Measurements from ENCODE around the gene CASP2.

Gene CASP2

DNA sequence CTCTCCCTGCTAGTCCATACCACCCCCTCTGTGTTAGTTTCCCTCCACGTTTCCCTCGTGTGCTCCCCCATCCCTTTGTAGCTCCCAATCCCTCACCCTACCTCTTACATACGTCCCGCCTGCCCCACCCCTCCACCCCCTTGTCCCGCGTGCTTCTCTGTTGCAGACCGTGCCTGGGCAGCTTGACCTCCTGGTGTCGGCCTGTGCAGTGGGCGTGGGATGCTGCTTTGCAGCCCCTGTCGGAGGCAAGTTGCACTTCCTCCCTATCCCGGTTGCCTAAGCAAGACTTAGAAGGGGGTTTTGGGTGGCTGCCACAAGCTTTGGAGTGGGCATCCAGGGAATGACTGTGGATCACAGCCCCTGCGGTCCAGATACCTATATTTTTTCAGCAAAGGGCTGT lies 35.5 kb downstream of the CASP2 start:
- DNase-seq (ENCODE audit: extremely low read depth, insufficient read length): no peak
- H3K36me3 ChIP-seq (ENCODE audit: control insufficient read depth, insufficient read depth, low read length): no peaks in the 10 kb centered on the region
- H3K27me3 ChIP-seq (replicated peaks; ENCODE audit: control insufficient read depth, insufficient read depth, low read length): no peaks in the 10 kb centered on the region; the same call in 1 of the 2 replicates
- TF ChIP-seq, protein P1, sequence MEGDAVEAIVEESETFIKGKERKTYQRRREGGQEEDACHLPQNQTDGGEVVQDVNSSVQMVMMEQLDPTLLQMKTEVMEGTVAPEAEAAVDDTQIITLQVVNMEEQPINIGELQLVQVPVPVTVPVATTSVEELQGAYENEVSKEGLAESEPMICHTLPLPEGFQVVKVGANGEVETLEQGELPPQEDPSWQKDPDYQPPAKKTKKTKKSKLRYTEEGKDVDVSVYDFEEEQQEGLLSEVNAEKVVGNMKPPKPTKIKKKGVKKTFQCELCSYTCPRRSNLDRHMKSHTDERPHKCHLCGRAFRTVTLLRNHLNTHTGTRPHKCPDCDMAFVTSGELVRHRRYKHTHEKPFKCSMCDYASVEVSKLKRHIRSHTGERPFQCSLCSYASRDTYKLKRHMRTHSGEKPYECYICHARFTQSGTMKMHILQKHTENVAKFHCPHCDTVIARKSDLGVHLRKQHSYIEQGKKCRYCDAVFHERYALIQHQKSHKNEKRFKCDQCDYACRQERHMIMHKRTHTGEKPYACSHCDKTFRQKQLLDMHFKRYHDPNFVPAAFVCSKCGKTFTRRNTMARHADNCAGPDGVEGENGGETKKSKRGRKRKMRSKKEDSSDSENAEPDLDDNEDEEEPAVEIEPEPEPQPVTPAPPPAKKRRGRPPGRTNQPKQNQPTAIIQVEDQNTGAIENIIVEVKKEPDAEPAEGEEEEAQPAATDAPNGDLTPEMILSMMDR (IDR thresholded peaks at IDR 0.05; ENCODE audit: insufficient read depth, low read length, poor library complexity, severe bottlenecking): no peak
- no peak overlapping the region for H3K4me3 ChIP-seq (replicated peaks; ENCODE audit: low read depth, low read length)

DNA sequence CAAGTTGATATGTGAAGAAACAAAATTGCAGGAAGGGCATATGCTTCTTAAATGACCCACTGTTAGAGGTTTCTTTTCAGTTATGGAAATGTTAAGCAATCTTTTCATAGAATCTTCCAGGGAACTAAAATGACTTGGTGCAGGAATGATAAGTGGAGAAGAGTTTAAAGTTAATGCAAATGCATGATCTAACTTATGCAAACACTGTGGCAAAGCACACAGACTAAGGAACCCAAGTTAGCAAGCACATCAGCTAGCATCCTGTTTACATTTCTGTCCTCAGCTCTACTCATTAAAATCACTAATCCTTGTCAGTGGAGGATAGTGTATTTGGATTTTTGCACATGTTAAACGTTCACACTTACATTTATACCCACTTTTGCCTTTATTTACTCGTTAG lies 37.1 kb downstream of the CASP2 start:
- H3K4me3 ChIP-seq (replicated peaks; ENCODE audit: low read depth, low read length): no peak overlapping the region
- TF ChIP-seq, protein P1 (IDR thresholded peaks at IDR 0.05; ENCODE audit: insufficient read depth, low read length, poor library complexity, severe bottlenecking): no peak
- H3K36me3 ChIP-seq (ENCODE audit: control insufficient read depth, insufficient read depth, low read length): no peaks in the 10 kb centered on the region
- DNase-seq (ENCODE audit: extremely low read depth, insufficient read length): no peak
- H3K27me3 ChIP-seq (replicated peaks; ENCODE audit: control insufficient read depth, insufficient read depth, low read length): no peaks in the 10 kb centered on the region

DNA sequence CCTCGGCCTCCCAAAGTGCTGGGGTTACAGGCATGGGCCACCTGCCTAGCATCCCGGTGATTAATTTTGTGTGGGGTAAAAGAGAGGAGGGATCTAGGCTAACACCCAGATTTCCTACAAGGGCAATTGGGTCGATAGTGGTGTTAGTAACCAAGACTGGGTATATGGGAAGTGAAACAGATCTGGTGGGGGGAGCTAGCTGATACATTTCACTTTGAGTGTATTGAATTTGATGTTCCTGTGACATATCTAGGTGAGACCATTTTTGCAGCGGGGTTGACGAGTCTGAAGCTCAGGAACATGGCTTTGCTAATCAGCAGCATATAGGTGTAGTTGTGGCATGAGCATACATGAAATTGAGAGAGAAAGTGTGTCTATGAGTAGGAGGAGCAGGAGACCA lies 39.8 kb downstream of the CASP2 start:
- Histone ChIP-seq H3K4me3 (replicated peaks; ENCODE audit: low read depth, low read length) (no peak overlapping the region), H3K36me3 (ENCODE audit: control insufficient read depth, insufficient read depth, low read length) (no peaks in the 10 kb centered on the region), H3K27me3 (replicated peaks; ENCODE audit: control insufficient read depth, insufficient read depth, low read length) (no peaks in the 10 kb centered on the region)
- DNase-seq (ENCODE audit: extremely low read depth, insufficient read length): no peak
- TF ChIP-seq, protein P1 (IDR thresholded peaks at IDR 0.05; ENCODE audit: insufficient read depth, low read length, poor library complexity, severe bottlenecking): no peak

DNA sequence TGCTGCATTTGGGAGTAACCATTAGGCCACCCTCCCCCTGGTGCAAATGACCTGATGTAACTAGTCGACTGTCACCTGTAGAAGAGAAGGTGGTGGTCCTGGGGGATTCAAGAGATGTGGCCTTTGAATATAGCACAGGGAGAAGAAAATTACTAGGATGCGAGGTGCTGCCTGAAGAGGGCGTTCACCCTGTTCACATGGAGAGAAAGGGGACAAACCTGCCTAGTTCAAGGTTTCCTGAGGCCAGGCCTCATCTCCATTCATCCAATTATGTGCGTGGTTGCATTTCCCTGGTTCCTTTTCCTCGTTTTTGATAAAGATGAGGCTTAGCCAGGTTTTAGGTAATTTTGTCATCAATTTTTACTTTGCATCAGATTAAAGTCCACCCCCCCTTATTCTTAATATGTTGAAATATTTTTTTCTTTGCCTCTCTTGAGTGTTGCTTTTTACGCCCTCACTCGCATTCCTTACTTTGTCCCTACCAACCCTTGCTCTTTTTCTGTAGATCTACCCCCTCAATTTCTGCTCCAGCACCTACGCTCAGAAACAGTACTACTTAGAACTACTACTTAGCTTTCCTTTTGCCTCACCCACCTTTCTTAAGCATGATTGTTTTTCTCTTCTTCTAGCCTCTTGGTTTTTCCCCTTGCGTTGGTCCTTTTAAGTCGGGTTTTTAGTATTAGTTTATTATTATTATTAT lies 41.5 kb downstream of the CASP2 start:
- no peak for DNase-seq (ENCODE audit: extremely low read depth, insufficient read length)
- H3K36me3 ChIP-seq (ENCODE audit: control insufficient read depth, insufficient read depth, low read length): no peaks in the 10 kb centered on the region
- H3K27me3 ChIP-seq (replicated peaks; ENCODE audit: control insufficient read depth, insufficient read depth, low read length): no peaks in the 10 kb centered on the region
- TF ChIP-seq, protein P1 (IDR thresholded peaks at IDR 0.05; ENCODE audit: insufficient read depth, low read length, poor library complexity, severe bottlenecking): no peak
- H3K4me3 ChIP-seq (replicated peaks; ENCODE audit: low read depth, low read length): no peak overlapping the region

DNA sequence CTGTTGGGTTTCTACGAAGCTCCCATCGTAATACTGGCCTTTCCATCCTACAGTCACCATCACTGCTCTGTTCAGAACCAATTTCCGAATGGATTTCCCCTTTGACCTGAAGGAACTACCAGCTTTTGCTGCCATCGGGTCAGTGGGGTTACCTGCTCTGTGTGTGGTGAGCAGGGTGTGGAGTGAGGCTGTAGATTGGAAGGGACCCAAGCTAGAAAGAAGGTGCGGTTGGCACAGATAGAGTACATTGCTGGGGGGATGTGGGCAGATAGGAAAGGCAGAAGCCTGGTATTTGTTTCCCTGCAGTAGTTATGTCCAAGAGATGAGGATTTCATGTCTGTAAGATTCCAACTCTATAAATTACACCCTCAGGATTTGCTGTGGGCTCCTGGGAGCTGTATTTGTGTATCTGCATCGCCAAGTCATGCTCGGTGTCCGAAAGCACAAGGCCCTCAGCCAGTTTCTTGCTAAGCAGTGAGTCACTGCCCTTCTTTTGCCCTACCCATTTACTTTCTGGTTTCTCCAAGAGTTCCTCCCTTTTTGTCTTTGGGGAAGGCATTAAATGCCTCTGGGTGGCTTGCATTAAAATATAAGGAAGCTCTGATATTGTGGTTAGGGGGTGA lies 43.1 kb downstream of the CASP2 start:
- Histone ChIP-seq H3K4me3 (replicated peaks; ENCODE audit: low read depth, low read length) (no peak overlapping the region), H3K27me3 (replicated peaks; ENCODE audit: control insufficient read depth, insufficient read depth, low read length) (no peaks in the 10 kb centered on the region), H3K36me3 (ENCODE audit: control insufficient read depth, insufficient read depth, low read length) (no peaks in the 10 kb centered on the region)
- no peak for DNase-seq (ENCODE audit: extremely low read depth, insufficient read length)
- TF ChIP-seq, protein P1 (IDR thresholded peaks at IDR 0.05; ENCODE audit: insufficient read depth, low read length, poor library complexity, severe bottlenecking): no peak

Measured in GM06990 (cell line).